ENCODE results near the gene CDC14B.

- TF ChIP-seq CTCF (IDR thresholded peaks at IDR 0.05; ENCODE audit: insufficient read depth, low read length), result no peak
- TF ChIP-seq REST (IDR thresholded peaks at IDR 0.05; ENCODE audit: insufficient replicate concordance, low read depth), result no peak
- no peak for TF ChIP-seq SPI1 (IDR thresholded peaks at IDR 0.05; ENCODE audit: borderline replicate concordance, low read depth)
- TF ChIP-seq POLR2AphosphoS5 (IDR thresholded peaks at IDR 0.05; ENCODE audit: low read depth), result no peak
- no peak for TF ChIP-seq GABPA (IDR thresholded peaks at IDR 0.05; ENCODE audit: low read depth)
Observed at GRCh38 chr9:96519095-96519494, 100.5 kb downstream of the CDC14B start.

Measured in HL-60 (cell line).